ENCODE results near the gene LCNL1. TPM values are rescaled to one million over a fixed set of nuclear protein-coding genes. Genes with fewer than 3 reads are reported as not detected.

LCNL1 gene
- total and polyA plus RNA-seq, 8 donors, result 0.38 to 2.7 (median 1.2) TPM

GRCh38 chr9:136960938-136961275 is 21.9 kb upstream of the LCNL1 start:
- intact Hi-C loops (cut with DNase I), result no loop called here
- H3K36me3 ChIP-seq, result no peaks in the 10 kb centered on the region
- TF ChIP-seq CTCF (IDR thresholded peaks at IDR 0.05), result no peak
- H3K4me3 ChIP-seq, result no peak overlapping the region
- no peak overlapping the region for H3K27ac ChIP-seq
- DNase-seq (no peak), ATAC-seq (no peak)
- H3K27me3 ChIP-seq, result peaks cover 0 to 3% of the 10 kb centered on the region in 2 donors
- no peaks in the 10 kb centered on the region for H3K9me3 ChIP-seq
- H3K4me1 ChIP-seq, result peaks cover 0 to 15% of the 10 kb centered on the region in 2 donors

- TF ChIP-seq CTCF (IDR thresholded peaks at IDR 0.05), result no peak
- H3K27me3 ChIP-seq, result peaks cover 0 to 8% of the 10 kb centered on the region in 2 donors
- intact Hi-C loops (cut with DNase I), result no loop called here
- H3K36me3 ChIP-seq, result no peaks in the 10 kb centered on the region
- H3K27ac ChIP-seq, result no peak overlapping the region
- H3K9me3 ChIP-seq, result no peaks in the 10 kb centered on the region
- DNase-seq (no peak), ATAC-seq (peak; percentile 47)
- H3K4me3 ChIP-seq, result no peak overlapping the region
- peaks cover 0 to 20% of the 10 kb centered on the region in 2 donors for H3K4me1 ChIP-seq
Observed at GRCh38 chr9:136961279-136962065, 21.3 kb upstream of the LCNL1 start.

- peaks cover 0 to 8% of the 10 kb centered on the region in 2 donors for H3K27me3 ChIP-seq
- H3K4me3 ChIP-seq, result no peak overlapping the region
- H3K27ac ChIP-seq, result no peak overlapping the region
- H3K9me3 ChIP-seq, result no peaks in the 10 kb centered on the region
- no peak for DNase-seq
- no peak for TF ChIP-seq CTCF (IDR thresholded peaks at IDR 0.05)
- ATAC-seq, result no peak
- intact Hi-C loops (cut with DNase I), result no loop called here
- H3K4me1 ChIP-seq, result peaks cover 0 to 20% of the 10 kb centered on the region in 2 donors
- no peaks in the 10 kb centered on the region for H3K36me3 ChIP-seq
Observed at GRCh38 chr9:136962163-136962562, 20.6 kb upstream of the LCNL1 start.

GRCh38 chr9:136962701-136963248 is 20.0 kb upstream of the LCNL1 start:
- no peak for ATAC-seq
- DNase-seq, result no peak
- Histone ChIP-seq H3K27ac (no peak overlapping the region), H3K9me3 (no peaks in the 10 kb centered on the region), H3K27me3 (peaks cover 0 to 8% of the 10 kb centered on the region in 2 donors), H3K36me3 (no peaks in the 10 kb centered on the region), H3K4me1 (peaks cover 0 to 20% of the 10 kb centered on the region in 2 donors), H3K4me3 (no peak overlapping the region)
- intact Hi-C loops (cut with DNase I), result no loop called here
- no peak for TF ChIP-seq CTCF (IDR thresholded peaks at IDR 0.05)

- intact Hi-C loops (cut with DNase I), result no loop called here
- ATAC-seq (no peak), DNase-seq (no peak)
Observed at GRCh38 chr9:136963341-136963740, 19.5 kb upstream of the LCNL1 start.

More at GRCh38 chr9:136963341-136963740, 19.5 kb upstream of the LCNL1 start:
- Histone ChIP-seq H3K36me3 (no peaks in the 10 kb centered on the region), H3K4me3 (no peak overlapping the region), H3K27me3 (peaks cover 0 to 8% of the 10 kb centered on the region in 2 donors), H3K27ac (no peak overlapping the region), H3K9me3 (no peaks in the 10 kb centered on the region), H3K4me1 (peaks cover 0 to 20% of the 10 kb centered on the region in 2 donors)
- no peak for TF ChIP-seq CTCF (IDR thresholded peaks at IDR 0.05)
